Brain microvascular endothelial cell (primary cell): ENCODE results near the gene CCDC89.

ENCODE experiments used
- DNase-seq: peaks from one replicate; pipeline ENCODE4 v3.0.0-alpha.2; 2020
- H3K27ac ChIP-seq: fragments of 250-450 bp; sonication (Bioruptor Pico); 2 replicates; pipeline ENCODE4 v1.5.1; 2020; ENCODE audit warnings: mild to moderate bottlenecking, moderate library complexity
- H3K27me3 ChIP-seq: fragments of 250-450 bp; sonication (Bioruptor Pico); replicated peaks from 2 replicates; pipeline ENCODE4 v1.5.1; 2020; ENCODE audit warnings: mild to moderate bottlenecking
- H3K36me3 ChIP-seq: fragments of 250-450 bp; sonication (Bioruptor Pico); replicated peaks from 2 replicates; pipeline ENCODE4 v1.5.1; 2020; ENCODE audit warnings: mild to moderate bottlenecking
- H3K4me3 ChIP-seq: 2 replicates; pipeline ENCODE4 v1.5.1; 2011; ENCODE audit warnings: low read depth, mild to moderate bottlenecking, control low read depth, low read length, moderate library complexity
- in situ Hi-C: cut with HindIII; loops from 2 replicates; pipeline ENCODE4 v1.10.0; 2017; ENCODE audit warnings: low sequenced_read_pairs, low pct_ligation_motif_present
- TF ChIP-seq, protein P1 (sequence below): IDR thresholded peaks from 2 replicates; pipeline ENCODE4 v1.5.1; 2011; ENCODE audit warnings: low read depth, mild to moderate bottlenecking, moderate library complexity, low read length, control low read depth, inconsistent platforms; ENCODE audit errors: missing control alignments

CCDC89 gene

GRCh38 chr11:85699957-85700741, 14.2 kb upstream of the CCDC89 start:
- H3K4me3 ChIP-seq, result no peak overlapping the region
- H3K36me3 ChIP-seq, result no peaks in the 10 kb centered on the region
- no peak for DNase-seq
- H3K27ac ChIP-seq, result no peak overlapping the region
- TF ChIP-seq, protein P1, sequence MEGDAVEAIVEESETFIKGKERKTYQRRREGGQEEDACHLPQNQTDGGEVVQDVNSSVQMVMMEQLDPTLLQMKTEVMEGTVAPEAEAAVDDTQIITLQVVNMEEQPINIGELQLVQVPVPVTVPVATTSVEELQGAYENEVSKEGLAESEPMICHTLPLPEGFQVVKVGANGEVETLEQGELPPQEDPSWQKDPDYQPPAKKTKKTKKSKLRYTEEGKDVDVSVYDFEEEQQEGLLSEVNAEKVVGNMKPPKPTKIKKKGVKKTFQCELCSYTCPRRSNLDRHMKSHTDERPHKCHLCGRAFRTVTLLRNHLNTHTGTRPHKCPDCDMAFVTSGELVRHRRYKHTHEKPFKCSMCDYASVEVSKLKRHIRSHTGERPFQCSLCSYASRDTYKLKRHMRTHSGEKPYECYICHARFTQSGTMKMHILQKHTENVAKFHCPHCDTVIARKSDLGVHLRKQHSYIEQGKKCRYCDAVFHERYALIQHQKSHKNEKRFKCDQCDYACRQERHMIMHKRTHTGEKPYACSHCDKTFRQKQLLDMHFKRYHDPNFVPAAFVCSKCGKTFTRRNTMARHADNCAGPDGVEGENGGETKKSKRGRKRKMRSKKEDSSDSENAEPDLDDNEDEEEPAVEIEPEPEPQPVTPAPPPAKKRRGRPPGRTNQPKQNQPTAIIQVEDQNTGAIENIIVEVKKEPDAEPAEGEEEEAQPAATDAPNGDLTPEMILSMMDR, result no peak
- in situ Hi-C loops, result no loop called here
- no peaks in the 10 kb centered on the region for H3K27me3 ChIP-seq

- no peak for DNase-seq
- no peaks in the 10 kb centered on the region for H3K36me3 ChIP-seq
- H3K4me3 ChIP-seq, result no peak overlapping the region
- TF ChIP-seq, protein P1, result no peak
- H3K27ac ChIP-seq, result no peak overlapping the region
- no peaks in the 10 kb centered on the region for H3K27me3 ChIP-seq
- in situ Hi-C loops, result no loop called here
Measured at GRCh38 chr11:85698195-85698594, 12.2 kb upstream of the CCDC89 start.

DNA sequence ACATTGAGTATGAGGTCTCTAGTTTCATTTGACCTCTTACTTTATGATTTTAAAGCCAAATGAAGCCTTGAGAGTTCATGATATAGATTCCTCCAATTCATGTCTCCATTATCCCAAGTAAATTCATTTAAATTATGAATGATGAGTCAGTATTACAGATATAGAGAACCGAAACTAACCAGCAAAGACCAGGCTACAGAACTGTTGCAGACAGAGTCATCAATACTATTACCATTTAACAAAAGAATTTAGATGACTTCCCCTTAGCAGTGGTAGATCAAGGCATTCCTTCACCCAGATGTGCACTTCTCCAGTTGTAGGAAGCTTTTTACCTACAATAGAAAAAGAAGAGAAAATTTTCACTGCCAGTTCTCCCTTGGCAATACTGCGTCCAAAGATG, 11.8 kb upstream of the CCDC89 start:
- no peaks in the 10 kb centered on the region for H3K36me3 ChIP-seq
- in situ Hi-C loops, result no loop called here
- DNase-seq, result no peak

GRCh38 chr11:85695546-85695945, 9.6 kb upstream of the CCDC89 start:
- TF ChIP-seq, protein P1, result no peak
- Histone ChIP-seq H3K27me3 (no peaks in the 10 kb centered on the region), H3K4me3 (no peak overlapping the region), H3K36me3 (no peaks in the 10 kb centered on the region), H3K27ac (no peak overlapping the region)
- in situ Hi-C loops, result no loop called here
- no peak for DNase-seq

More for the DNA sequence above, 11.8 kb upstream of the CCDC89 start:
- no peak overlapping the region for H3K27ac ChIP-seq
- no peak overlapping the region for H3K4me3 ChIP-seq
- TF ChIP-seq, protein P1, result no peak
- H3K27me3 ChIP-seq, result no peaks in the 10 kb centered on the region

DNA sequence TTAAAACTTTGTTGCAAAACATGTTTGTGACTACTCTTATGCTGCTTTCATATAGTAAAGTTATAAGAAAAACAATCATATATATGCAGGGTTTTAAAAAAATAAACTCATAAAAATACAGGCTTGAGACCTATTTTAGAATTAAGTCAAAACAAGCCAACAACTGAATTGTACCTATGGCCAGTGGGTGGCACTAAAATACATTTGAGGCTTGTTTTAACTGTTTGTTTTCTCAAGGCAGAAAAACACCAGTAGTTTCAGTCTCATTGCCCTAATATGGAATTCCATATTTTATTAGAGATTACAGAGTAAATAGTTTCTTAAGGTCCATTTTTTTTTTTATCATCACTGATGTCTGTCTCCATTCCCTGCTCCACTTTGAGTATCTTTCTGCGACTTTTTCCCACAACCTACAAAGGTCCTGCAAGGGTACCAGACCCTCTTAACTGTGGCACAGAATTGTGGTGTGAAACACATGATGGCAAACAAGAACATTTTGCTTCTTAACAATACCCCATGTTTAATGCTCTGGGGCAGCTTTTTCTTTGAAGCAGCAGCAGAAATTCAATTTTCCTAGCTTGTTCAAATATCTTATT, 8.5 kb upstream of the CCDC89 start:
- Histone ChIP-seq H3K36me3 (no peaks in the 10 kb centered on the region), H3K4me3 (no peak overlapping the region), H3K27ac (no peak overlapping the region), H3K27me3 (no peaks in the 10 kb centered on the region)
- in situ Hi-C loops, result no loop called here
- DNase-seq, result peak; percentile 45
- TF ChIP-seq, protein P1, result peak; percentile 57
